D721Med (cell line): ENCODE measurements around the gene BCDIN3D.

Experiments
- DNase-seq: peaks from one replicate; pipeline ENCODE4 v3.0.0; 2011; ENCODE audit warnings: low spot score; ENCODE audit not compliant: insufficient read length
- FAIRE-seq: peaks from 2 replicates; lab custom pipeline; 2011; peaks lifted over from hg19 to GRCh38; lab: Jason Lieb, UNC
- TF ChIP-seq, protein P1 (sequence below): IDR thresholded peaks from 2 replicates; pipeline ENCODE4 v1.5.1; 2012; ENCODE audit warnings: mild to moderate bottlenecking, control low read depth; ENCODE audit not compliant: insufficient read depth; ENCODE audit errors: missing control alignments

Gene BCDIN3D

DNA sequence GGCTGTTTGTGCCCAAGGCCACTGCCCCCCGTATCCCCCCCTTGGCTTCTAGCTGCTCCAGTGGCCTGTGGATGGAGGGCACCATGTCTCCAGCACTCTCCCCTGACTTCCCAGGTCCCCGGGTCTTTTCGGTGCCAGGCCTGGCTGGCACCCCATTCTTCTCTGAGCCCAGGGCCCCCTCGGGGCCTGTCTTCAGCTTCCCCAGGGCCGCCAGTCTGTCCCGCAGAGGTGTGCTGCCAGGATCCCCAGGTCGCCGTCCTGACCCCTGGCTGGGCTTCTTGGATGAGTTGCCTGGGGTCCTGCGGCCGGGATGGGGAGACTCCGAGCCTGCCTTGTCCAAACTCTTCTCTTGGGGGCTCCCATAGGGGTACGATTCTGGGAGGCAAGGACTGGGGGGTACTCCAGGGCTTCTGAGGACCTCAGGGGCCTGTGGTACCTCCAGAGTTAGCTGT lies 47.2 kb downstream of the BCDIN3D start:
- FAIRE-seq (no peak), DNase-seq (no peak)
- TF ChIP-seq, protein P1, sequence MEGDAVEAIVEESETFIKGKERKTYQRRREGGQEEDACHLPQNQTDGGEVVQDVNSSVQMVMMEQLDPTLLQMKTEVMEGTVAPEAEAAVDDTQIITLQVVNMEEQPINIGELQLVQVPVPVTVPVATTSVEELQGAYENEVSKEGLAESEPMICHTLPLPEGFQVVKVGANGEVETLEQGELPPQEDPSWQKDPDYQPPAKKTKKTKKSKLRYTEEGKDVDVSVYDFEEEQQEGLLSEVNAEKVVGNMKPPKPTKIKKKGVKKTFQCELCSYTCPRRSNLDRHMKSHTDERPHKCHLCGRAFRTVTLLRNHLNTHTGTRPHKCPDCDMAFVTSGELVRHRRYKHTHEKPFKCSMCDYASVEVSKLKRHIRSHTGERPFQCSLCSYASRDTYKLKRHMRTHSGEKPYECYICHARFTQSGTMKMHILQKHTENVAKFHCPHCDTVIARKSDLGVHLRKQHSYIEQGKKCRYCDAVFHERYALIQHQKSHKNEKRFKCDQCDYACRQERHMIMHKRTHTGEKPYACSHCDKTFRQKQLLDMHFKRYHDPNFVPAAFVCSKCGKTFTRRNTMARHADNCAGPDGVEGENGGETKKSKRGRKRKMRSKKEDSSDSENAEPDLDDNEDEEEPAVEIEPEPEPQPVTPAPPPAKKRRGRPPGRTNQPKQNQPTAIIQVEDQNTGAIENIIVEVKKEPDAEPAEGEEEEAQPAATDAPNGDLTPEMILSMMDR = no peak

DNA sequence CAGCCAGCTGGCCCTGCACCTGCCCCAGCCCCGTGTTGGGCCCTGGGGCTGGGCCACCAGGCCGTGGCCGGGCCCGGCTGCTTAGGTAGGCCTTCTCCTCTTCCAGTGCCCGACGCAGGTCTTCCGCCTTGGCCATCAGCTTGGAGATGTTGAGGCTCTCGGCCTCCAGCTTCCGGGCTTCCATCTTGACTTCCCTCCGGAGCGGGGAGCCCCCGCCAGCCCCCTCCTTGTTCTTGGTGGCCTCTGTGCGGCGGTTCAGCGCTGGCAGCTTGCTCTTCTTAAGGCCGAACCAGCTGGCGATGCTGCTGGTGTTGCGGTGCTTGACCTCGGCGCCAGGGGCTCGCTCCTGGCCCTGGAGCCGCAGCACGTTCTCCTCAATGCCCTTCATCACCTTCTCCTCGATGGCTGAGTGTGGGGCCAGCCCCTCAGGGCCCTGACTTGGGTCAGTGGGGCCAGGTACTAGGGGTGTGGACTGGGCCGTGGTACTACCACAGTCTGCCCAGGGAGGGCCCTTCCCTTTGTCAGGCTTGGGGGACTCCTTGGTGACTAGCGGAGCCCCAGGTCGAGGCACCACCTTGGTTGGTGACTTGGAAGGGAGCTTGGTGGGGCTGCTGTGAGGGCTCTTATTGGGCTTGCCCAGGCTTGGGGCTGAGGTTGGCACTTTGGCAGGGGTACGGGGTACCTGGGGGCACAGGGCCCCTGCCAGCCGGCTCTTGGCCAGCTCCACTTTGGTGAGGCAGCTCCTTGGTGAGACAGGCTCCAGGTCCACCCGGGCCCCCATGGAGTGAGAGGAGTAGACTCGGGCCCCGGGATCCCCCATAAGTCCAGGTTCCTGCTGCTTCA lies 47.9 kb downstream of the BCDIN3D start:
- no peak for DNase-seq
- no peak for FAIRE-seq
- TF ChIP-seq, protein P1 = no peak

DNA sequence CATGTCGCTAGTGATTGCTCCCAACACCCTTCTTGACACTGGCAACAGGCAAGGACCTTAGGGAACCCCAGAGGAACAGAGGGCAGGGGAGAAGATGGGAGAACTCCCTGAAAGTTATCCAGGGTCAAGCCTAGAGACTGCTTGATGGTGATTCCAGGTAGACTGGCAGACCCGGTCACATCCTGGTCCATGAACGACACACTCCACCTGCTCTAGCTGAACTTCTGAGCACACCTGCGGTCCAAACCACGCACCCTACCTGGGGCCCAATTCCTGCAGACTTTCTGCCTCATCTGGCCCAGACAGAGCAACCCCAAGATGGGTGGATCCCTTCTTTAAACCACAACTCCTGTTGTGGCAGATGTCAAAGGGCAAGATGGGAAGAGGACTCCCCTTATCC lies 48.9 kb downstream of the BCDIN3D start:
- DNase-seq (no peak), FAIRE-seq (no peak)
- TF ChIP-seq, protein P1 = no peak

DNA sequence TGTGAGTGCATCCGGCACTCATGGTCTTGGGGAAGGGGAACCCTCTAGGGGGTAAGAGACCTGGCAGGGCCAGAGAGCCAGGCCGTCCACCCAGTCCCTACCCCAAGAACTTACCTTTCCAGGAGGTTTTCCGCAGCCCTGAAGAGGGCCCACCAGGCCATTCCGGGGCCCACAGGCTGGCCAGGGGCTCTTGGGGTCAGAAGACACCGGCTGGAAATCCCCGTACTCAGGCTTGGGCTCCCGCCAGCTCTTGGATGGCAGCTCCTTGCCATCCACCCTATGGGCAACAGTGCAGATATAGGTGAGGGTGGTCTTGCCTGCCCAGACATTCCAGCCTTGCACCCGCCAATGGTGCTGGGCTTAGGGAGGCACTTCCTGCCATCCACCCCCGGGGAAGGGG lies 49.3 kb downstream of the BCDIN3D start:
- TF ChIP-seq, protein P1 = no peak
- FAIRE-seq (no peak), DNase-seq (no peak)

DNA sequence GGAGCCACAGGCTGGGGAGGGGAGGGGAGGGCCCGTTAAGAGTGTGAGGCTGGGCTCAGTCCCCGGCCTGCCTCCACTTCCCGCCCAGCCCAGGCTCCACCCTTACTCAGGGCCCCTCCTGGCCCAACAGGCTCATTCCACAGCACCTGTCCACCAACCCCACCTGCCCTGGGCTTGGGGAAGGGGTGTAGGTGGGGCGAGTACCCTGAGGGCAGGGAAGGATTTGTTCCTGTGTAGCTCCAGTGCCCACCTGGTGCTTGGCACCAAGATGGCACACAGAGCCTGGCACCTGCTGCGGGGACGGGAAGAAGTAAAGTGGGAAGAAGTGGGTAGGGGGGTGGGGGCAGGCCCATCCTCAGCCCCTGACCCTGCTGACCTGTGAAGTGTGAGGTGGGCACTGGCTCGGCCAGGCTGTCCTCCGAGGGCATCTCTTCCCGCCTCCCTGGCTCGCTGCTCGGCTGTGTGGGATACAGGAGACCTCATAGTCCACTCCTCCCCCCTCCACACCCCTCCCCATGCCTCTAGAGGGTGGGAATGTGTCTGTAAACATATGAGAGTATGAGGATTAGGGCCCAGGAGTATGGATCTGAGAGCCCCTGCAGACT lies 49.8 kb downstream of the BCDIN3D start:
- TF ChIP-seq, protein P1 = no peak
- DNase-seq (no peak), FAIRE-seq (no peak)

DNA sequence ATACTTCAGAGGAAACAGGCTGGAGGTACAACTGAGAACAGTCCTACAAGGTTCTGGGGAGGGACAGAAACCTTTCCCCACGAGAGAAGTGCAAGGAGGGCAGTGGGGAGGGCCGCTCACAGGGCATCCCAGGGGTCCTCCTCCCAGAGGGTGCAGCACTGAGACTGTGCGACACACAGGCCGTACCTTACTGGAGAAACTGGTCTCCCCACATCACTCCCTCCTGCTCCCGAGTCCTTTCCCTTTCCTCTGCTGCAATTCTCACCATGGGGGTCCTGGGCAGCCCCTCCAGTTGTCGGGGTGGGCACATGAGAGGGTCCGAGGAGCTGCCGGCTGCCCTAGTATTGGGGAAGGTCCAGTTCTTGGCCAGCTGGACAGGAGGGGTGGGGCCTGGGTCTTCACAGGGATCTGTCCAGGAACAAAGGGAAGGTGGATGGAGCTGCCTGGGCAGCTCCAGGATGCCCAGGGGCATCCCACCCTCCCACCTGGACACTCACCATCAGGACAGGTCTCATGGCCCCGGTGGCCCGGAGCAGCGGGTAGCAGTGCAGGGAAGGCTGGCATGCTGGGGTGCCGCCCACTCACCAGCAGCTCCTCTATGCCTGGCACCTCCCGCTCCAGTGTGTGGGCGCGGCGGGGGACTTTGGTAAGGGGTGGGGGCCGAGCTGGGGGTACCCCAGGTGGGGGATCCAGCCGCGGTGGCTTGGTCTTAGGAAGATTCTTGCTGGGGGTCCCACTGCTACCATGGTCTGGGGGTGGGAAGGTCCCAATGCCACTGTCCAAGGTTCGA lies 50.5 kb downstream of the BCDIN3D start:
- FAIRE-seq (no peak), DNase-seq (no peak)
- TF ChIP-seq, protein P1 = no peak
